ENCODE results near the gene HLA-DPB1.

HLA-DPB1 gene

DNA sequence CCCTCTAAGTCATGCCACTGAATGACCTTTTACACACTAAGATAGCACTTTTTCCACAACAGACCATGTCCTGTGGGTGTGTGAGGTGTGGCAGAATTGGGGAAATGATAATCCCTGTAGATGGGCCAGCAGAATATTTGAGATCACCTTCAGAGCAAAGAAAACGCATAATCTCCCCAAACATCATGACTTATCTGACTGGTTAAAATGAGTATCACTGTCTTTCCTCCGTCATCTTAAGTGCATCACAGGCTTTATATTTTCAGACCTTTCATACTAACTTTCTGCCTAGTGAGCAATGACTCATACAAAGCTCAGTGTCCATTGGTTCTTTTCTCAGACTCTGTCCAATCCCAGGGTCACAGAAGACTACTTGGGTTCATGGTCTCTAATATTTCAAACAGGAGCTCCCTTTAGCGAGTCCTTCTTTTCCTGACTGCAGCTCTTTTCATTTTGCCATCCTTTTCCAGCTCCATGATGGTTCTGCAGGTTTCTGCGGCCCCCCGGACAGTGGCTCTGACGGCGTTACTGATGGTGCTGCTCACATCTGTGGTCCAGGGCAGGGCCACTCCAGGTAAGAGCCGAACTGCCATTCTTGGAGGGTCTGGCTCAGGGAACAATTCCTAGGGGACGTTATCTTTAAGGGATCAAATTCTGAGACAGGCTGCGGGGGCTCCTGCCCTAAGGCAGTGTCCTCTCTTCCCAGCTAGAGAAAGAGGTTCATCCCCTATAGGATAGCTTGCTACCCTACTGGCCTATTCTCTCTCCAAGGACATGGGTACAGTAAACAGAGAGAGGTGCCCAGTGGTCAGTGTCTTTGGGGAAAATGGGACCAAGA lies at the start of gene HLA-DPB1:
HLA-DPB1 (plus strand) TSS at position 423 of the 838 bp plus-strand sequence; CDS start at position 475, 52 bp downstream.
- intact Hi-C loops (cut with DNase I; ENCODE audit: low total_unique reads), result loop anchor here (10.0 kb wide), 1 partner anchor 51 kb away; no protein-coding TSS in a partner anchor
- Histone ChIP-seq H3K27me3 (peaks cover 0 to 11% of the 10 kb centered on the region in 2 donors), H3K36me3 (no peaks in the 10 kb centered on the region), H3K4me1 (peaks cover 0 to 9% (median 4%) of the 10 kb centered on the region in 4 donors), H3K4me3 (peak within 1 kb of the TSS; percentile 29 to 37), H3K9me3 (no peaks in the 10 kb centered on the region), H3K27ac (peak within 1 kb of the TSS in 1 of 2 donors; percentile 42)
- no peak for DNase-seq
- TF ChIP-seq, protein P1, sequence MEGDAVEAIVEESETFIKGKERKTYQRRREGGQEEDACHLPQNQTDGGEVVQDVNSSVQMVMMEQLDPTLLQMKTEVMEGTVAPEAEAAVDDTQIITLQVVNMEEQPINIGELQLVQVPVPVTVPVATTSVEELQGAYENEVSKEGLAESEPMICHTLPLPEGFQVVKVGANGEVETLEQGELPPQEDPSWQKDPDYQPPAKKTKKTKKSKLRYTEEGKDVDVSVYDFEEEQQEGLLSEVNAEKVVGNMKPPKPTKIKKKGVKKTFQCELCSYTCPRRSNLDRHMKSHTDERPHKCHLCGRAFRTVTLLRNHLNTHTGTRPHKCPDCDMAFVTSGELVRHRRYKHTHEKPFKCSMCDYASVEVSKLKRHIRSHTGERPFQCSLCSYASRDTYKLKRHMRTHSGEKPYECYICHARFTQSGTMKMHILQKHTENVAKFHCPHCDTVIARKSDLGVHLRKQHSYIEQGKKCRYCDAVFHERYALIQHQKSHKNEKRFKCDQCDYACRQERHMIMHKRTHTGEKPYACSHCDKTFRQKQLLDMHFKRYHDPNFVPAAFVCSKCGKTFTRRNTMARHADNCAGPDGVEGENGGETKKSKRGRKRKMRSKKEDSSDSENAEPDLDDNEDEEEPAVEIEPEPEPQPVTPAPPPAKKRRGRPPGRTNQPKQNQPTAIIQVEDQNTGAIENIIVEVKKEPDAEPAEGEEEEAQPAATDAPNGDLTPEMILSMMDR (IDR thresholded peaks at IDR 0.05), result no peak

DNA sequence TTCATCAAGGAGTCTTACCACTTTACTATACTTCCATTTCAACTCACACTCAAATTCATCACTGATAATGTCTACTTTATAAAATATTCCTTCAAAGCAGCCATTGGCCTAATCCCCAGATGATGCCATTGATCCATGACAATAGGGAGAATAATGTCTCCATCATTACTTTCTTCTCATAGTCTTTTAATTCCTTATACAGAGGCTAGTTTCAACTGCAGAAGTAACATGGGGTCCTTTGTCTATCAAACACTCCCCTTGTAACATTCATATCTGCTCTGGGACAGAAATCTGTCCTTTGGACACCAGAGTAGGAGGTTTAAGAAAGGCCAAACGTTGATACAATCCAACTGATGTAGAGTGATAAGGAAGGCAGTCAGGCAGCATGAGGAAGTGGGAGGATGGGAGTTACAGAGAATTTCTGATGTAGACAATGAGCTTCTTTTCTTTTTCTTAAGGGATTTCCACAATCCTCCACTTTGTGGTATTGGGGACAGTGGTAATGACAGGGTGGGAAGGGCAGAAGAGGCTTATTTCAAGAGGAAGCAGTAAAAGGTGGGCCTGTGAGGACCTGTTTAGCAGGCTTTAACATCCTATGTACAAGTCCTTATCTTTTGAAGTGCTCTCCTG lies 47.5 kb upstream of the HLA-DPB1 start:
- TF ChIP-seq, protein P1 (IDR thresholded peaks at IDR 0.05), result no peak
- Histone ChIP-seq H3K9me3 (no peaks in the 10 kb centered on the region), H3K4me3 (no peak overlapping the region), H3K4me1 (no peaks in the 10 kb centered on the region), H3K36me3 (no peaks in the 10 kb centered on the region), H3K27me3 (peaks cover 0 to 6% of the 10 kb centered on the region in 2 donors), H3K27ac (no peak overlapping the region)
- intact Hi-C loops (cut with DNase I; ENCODE audit: low total_unique reads), result loop anchor here (10.0 kb wide), 1 partner anchor 46 kb away; the partner anchor contains the start of genes HLA-DPA1 and HLA-DPB1
- DNase-seq, result no peak

DNA sequence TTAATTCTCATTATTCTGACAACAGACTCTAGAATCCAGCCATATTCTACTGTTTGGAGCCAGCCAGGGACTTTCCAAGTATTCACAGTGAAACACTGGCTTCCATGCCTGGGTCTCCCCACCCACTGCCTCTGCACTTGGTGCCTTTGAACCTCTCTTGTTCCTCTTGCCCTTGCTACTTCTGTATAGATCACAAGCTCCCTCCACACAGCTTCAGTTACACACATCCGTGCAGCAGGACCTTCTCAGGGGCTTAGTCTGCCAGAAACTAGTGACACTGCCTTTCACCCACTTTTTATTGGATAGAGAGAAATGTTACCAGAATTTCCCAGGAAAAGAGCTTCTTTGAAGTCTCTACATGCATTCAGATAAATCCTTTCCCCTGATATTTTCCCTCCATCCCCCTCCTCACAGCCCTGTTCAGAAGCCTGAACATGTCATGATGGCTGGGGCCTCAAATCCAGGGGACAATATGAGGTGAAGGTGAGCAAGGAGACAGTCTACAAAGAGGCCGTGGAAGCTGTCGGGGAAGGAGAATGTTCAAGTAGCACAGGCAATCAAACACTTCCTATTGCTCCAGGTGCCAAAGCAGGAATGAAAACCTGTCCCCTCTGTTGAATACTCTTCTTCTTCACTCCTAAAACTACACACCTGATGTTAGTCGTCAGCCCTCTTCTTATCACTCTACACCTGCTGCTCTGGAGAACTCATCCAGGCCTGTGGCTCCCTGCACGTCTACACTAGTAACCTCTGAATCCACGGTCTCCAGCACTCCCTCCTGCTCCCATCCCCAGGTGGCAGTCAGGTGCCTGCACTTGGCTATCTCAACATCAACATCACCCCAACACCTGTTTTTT lies 46.2 kb upstream of the HLA-DPB1 start:
- intact Hi-C loops (cut with DNase I; ENCODE audit: low total_unique reads), result loop anchor here (10.0 kb wide), 1 partner anchor 45 kb away; the partner anchor contains the start of genes HLA-DPA1 and HLA-DPB1
- DNase-seq, result no peak
- H3K4me1 ChIP-seq, result no peaks in the 10 kb centered on the region
- no peaks in the 10 kb centered on the region for H3K36me3 ChIP-seq
- H3K9me3 ChIP-seq, result peaks cover 0 to 2% (median 0%) of the 10 kb centered on the region in 3 donors
- H3K27ac ChIP-seq, result peak overlapping the region in 1 of 2 donors; percentile 33
- peaks cover 0 to 10% of the 10 kb centered on the region in 2 donors for H3K27me3 ChIP-seq
- no peak overlapping the region for H3K4me3 ChIP-seq
- TF ChIP-seq, protein P1 (IDR thresholded peaks at IDR 0.05), result no peak

DNA sequence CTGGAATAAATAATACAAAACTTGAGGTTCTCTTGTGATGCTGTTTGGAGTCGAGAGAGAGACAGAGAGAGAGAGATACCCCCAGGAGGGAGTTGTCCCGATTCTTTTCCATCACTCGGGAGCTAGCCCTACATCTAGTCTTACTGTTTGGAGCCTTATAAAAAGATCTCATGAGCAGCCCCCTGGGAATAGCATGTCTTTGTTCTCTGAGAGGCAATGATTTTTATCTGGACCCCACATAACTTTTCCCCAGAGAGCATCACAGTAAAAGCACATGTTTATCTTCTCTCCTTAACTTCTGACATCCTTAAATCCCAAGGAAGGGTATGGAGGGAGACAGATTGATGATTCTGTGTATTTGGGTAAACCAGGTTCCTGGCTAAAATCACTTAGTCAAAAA lies 45.5 kb upstream of the HLA-DPB1 start:
- TF ChIP-seq, protein P1 (IDR thresholded peaks at IDR 0.05), result no peak
- intact Hi-C loops (cut with DNase I; ENCODE audit: low total_unique reads), result no loop called here

DNA sequence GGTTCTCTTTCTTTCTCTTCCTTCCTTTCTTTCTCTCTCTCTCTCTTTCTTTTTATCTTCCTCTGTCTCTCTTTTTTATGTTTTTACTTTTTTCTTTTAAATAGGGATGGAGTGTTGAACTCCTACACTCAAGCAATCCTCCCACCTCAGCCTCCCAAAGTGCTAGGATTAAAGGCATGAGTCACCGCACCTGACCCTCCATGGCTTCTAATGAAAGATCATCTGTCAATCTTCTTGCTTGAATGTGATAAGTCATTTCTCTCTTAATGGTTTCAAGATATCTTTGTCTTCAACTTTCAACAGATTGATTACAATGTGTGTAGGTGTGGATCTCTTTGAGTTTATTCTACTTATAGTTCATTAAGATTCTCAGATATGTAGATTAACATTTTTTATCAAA lies 41.2 kb upstream of the HLA-DPB1 start:
- Histone ChIP-seq H3K27ac (no peak overlapping the region), H3K27me3 (peaks cover 0 to 21% of the 10 kb centered on the region in 2 donors), H3K4me1 (no peaks in the 10 kb centered on the region), H3K36me3 (no peaks in the 10 kb centered on the region), H3K4me3 (no peak overlapping the region), H3K9me3 (peaks cover 0 to 8% (median 6%) of the 10 kb centered on the region in 3 donors)
- intact Hi-C loops (cut with DNase I; ENCODE audit: low total_unique reads), result no loop called here
- TF ChIP-seq, protein P1 (IDR thresholded peaks at IDR 0.05), result no peak
- DNase-seq, result no peak

More for the DNA sequence above, 45.5 kb upstream of the HLA-DPB1 start:
- Histone ChIP-seq H3K27ac (peak overlapping the region in 1 of 2 donors; percentile 33), H3K9me3 (peaks cover 0 to 8% (median 5%) of the 10 kb centered on the region in 3 donors), H3K4me1 (no peaks in the 10 kb centered on the region), H3K4me3 (no peak overlapping the region), H3K27me3 (peaks cover 0 to 13% of the 10 kb centered on the region in 2 donors), H3K36me3 (no peaks in the 10 kb centered on the region)
- no peak for DNase-seq
